Activated naive CD4-positive, alpha-beta T cell treated with Interleukin-2 at 50 U/mL for 16 hours (primary cell): ENCODE data around the gene CER1.
"Not testable (repeated sequence)": the region's sequence is repeated elsewhere in the genome, so short reads cannot be mapped to it uniquely, and the experiment has no call there.

Source experiments
- DNase-seq: peaks from one replicate; pipeline ENCODE4 v3.0.0-alpha.2; 2020

Gene CER1

DNA sequence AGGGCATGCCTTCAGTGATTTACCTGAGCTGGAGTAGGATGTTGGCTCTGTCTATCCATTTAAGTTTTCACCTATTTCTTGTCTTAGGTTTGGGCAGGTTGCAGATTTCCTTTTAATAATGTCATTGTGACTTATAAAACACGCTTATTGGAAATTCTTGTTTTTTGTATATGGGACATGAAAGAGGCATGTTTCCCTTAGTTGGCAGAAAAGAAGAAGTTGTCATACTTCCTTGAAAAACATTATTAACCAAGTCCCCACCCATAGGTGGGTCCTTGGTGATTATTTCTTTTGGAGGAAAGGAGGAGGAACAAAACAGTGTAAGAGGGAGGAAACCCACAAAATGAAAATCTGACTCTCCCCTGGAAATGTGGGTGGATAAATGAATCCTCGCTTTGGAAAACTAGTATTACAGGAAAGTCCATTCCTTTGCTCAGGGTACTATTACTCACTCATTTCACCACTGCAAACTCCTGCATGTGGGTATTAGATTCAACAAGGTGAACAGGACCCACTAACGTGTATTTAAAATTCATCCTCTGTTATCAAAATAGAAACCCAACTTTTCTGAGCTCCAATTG, 9.3 kb downstream of the CER1 start:
- DNase-seq: no peak

- no peak for DNase-seq
These were observed 11.7 kb downstream of the CER1 start for GRCh38 chr9:14710804-14711203.

DNA sequence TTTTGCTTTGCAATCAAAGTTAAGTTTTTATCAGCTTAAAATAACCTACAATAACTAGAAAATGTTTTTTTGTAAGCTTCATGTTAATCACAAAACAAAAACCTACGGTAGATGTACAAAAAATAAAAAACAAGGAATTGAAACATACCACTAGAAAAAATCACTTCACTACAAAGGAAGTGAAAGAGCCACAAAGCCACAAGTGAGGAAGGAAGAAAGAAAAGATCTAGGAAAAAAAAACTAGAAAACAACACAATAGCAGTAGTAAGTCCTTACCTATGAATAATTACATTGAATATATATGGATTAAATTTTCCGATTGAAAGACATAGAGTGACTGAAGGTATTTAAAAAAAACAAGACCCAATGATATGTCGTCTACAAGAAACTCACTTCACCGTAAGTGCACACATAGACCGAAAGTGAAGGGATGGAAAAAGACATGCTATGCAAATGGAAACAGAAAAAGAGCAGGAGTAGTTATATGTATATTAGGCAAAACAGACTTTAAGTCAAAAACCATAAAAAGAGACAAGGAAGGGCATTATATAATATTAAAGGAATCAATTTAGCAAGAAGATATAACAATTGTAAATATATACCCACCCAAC, 15.9 kb downstream of the CER1 start:
- no peak for DNase-seq

DNA sequence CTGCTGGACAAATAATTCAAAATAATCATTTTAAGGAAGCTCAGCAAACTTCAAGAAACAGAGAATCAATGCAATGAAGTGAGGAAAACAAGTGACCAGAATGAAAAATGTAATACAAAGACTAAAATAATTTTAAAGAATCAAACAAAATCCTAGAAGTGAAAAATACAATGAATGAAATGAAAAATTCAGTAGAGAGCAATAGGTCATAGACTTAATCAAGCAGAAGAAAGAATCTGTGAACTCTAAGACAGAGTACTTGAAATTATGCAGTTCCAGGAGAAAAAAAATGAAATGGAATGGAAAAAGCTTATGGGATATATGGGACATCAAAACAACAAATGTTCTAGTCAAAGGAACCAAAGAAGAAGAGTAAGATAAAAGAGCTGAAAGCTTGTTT, 17.5 kb downstream of the CER1 start:
- DNase-seq: no peak

DNA sequence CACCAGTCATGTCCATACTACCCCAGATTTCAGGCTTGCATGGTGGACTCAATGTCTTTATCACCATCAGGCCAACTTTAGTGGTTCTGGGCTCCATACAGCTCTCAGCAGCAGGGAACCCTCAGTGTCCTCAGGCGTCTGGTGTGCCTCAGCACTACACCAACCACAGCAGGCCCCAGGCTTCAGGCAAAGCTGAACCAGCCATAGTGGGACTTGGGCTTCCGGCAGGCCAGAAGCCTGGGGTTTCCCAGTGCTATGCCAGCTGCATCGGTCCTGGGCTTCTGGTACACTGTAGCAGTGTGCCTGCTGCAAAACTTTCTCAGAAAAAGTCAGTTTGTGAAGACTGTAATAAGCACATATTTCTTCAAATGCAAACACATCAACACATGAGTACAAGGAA, 18.3 kb downstream of the CER1 start:
- DNase-seq: no peak

DNA sequence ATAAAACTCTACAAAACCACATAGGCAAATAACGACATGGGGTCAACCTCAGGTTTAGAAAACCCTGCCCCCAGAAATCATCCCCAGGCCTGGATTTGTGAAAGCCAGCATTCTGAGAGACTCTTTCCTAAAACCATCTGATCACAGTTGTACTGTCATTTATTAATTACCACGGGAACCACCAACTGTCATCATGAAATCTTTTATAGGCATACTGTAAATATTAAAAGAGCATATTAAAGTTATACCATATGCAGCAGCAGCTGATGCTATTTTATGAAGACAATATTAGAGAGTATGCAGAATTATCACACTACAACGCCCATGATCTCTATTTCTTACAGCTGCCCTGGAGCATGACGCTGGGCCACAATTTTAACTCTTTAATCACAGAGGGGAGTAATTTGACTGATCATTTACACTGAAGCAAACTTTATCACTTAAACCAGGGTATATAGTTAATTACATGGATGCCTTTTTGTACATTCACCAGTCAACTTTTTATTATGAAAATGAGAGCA, 20.3 kb downstream of the CER1 start:
- DNase-seq: no peak

DNA sequence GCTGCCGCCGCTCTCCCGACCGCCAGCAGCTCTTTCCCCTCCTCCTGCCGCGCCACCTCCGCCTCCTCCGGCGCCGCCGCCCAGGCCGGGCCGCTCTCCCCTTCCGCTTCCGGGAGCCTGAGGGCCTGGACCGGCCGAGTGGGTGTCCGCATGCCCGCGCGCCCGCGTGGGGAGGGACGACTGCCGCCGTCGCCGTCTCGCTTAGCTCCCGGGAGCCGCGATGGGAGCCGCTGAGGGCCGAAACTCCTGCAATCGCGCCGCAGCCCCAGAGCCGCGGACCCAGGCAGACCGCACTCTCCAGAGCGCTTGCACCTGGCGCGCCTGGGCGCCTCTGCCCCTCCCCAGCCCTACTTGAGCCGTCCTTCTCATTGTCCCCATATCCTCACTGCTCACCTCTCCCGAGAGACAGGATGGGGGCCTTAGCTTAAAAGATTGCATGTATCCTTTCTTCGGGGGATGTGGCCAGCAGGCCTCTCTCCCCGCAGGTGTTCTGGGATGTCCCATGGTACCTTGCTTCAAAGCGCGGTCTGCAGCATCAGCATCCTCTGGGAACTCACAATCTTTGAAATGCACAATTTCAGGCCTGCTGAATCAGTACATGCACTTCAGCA, 29.2 kb downstream of the CER1 start, which contains the start of gene ZDHHC21:
Gene ZDHHC21, minus strand, starts transcription at position 182 of the 611 bp plus-strand sequence. CDS start 19,092 bp downstream, outside the sequence.
- peak; percentile 65 for DNase-seq

DNA sequence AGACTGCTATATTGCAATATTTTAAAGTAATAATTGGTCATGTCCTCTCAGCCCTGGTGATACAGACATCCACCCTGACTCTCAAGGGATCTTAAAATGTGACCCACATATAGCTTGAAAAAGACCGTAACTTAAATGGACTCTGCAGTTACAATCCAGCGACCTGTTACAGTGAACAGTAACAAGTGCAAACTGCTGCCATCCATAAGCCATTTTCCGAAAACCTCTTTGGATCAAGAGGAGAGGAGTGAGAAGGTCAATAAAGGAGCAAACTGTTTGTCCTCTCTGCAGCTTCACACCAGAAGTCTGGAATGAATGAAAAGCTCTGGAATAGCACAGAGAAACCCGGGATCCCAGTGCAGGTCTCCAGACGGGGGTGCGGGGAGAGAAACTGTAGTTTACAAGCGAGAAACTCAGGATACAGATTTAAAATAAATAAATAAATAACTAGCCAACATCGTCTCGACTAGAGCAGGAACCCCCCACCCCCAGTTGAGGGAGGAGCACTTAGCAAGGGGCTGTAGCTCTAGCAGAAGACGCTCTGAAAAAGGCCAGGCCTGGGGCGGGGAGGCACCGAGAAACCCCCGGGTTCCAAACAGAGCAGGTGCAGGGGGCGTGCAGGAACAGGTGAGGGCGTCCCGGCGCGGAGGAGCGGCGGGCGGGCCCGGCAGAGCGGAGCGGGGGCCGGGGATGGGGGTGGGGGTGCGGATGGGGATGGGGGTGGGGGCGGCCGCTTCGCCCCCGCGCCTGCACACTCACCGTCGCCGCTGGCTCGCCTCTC, 29.9 kb downstream of the CER1 start:
- DNase-seq: peak; percentile 39

DNA sequence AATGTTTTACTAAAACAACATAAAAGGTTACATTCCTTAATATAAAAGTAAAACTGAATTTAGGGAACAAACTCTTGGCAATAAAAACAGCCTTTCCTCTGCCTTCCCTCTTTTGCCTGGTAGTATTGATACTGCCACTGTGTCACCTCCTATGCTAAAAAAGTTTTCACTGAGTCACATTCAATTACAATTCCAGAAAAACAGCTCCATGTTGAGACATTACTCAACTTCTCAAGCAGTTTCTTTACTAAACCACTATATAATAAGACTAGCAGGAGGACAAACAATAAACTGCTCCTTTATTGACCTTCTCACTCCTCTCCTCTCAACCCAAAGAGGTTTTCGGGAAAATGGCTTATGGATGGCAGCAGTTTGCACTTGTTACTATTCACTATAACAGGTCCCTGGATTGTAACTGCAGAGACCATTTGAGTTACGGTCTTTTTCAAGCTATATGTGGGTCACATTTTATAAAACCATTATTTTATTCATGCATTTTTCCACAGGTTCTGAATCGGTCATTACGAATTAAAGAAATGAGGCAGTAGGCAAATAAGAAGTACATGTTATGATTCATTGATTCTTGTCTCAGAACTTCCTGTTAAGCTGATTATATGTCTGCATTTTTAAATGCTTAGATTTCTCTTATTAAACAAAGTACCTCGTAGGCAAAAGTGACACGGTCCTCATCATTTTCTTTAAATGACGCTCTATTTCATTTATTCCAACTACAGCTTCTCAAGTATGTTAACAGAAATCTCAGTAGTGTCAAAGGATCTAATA, 31.4 kb downstream of the CER1 start:
- DNase-seq: no peak

GRCh38 chr9:14687042-14687719, 35.4 kb downstream of the CER1 start:
- no peak for DNase-seq

DNA sequence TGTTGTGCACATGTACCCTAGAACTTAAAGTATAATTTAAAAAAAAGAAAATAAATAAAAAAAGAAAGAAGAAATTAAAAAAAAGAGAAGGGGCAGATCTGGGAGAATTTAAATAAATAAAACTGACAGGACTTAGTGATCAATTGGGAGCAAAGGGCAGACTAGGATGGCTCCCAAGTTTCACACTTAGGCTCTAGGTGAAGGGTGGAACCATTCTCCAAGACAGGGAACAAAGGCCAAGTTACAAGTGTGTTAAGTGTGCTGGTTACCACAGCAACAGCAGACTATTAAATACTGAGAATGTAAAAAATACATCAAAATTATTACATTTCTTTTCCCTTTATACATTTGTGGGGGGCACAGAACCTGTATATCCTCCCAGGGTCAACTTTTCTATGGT, 36.4 kb downstream of the CER1 start:
- DNase-seq: no peak

- not testable (repeated sequence) for DNase-seq
These were observed 39.9 kb downstream of the CER1 start for GRCh38 chr9:14682616-14683015.

DNA sequence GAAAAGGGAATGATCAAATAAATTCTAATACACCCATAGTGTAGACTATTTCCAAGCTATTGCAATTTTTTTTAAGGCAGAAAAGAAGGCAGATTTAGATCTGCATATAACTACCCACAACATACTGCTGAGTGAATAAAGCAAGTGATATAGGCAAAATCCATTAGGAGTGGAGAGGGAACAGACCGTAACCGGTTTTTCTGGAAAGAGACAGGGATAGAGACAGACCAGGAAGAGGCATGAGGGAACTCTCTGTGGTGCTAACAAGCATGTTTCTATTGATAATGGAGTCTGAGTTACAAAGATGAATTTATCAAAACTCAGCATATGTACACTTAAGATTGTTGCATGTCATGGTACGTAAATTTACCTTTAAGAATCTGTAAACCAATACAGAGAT, 43.8 kb downstream of the CER1 start:
- no peak for DNase-seq

DNA sequence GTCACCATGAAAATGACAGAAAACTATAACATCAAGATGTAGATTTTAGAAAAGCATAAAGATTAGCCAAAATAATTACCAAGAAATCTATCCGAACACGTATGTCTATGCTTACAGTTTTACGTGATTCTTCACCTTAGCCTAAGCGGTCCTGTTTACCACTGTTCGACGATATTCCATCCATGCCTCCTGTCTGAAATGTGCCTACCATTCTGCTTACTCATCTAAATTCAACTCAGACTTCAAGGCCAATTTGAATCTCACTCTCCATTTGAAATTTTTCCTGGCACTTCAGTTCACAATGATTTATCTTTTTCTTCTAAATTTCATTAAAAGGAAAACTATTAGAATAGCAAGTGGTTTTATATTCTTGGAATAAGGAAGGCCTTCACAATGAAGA, 44.7 kb downstream of the CER1 start:
- DNase-seq: no peak

- DNase-seq: no peak
These were observed 45.1 kb downstream of the CER1 start for GRCh38 chr9:14677396-14677795.

DNA sequence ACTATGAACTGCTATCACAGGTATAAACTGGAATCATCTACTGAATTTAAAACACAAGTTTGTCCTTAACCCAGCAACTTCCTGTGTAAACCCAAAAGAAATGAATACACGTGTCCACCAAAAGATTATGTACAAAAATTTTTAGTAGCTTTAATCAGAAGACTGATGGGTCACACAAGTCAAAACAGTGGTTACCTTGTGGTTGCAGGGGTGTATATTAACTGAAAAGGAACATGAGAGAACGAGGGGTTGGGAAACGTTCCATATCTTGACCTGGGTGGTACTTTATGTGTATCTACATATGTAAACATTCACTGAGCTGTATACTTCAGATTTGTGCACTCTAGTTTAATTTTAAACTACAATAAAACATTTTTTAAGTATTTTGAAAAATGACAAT, 47.9 kb downstream of the CER1 start:
- DNase-seq: no peak

DNA sequence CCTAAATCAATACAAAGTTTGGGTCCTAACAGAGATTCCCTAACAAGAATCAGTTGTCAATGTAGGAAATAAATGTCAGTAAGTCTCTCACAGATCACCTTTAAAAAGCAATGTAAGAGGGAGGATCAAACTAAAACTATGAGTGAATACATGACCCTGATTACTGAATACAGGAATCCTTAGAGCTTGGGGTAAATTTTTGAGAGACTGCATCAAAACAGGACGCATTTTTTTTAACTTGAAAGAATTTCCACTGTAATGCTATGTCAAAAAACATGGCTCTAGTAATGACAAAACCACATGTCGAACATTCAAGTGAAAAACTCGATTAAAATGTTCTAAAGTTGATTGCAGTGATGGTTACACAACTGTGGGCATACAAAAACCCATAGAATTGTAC, 51.2 kb downstream of the CER1 start:
- DNase-seq: no peak

DNA sequence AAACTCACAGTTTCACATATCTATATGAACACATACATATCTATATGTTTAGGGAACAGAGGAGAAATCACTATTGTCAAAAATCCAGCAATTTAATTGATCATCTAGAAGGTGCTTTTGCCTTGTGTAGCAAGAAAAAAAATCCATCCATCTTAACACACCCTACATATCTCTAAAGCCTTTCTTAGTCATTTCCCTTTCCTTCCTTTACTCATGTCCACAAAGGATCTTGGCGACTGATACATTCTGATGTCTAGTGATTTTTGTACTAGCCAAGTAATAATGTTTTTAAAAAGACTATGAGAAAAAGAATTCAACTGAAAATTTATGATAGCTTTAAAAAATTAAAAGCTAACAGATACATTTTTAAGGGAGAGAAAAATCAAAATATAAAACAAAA, 51.8 kb downstream of the CER1 start:
- no peak for DNase-seq
